NCI-H146 treated with DMSO at 0.1 percent for 48 hours (cell line): ENCODE measurements around the gene STAG1.
"Not testable (repeated sequence)": the region's sequence is repeated elsewhere in the genome, so short reads cannot be mapped to it uniquely, and the experiment has no call there.

ENCODE experiments used
- DNase-seq: peaks from one replicate; lab custom pipeline; 2025; ENCODE audit not compliant: unreplicated experiment; lab: John Stamatoyannopoulos, UW

Gene STAG1

DNA sequence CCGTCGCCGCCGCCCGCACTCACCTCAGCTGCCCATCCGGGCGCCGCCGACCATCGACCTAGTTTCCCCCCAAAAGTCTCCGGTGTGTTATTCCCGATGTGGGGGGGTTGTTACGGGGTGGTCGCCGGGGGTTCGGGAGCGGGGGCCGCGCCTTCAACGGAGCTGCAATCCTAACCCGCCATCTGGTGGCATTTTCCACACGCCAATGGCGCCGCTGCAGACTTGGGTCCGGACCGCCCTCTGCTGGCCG is at the start of gene STAG1:
STAG1 (minus strand) TSS at position 207 of the 250 bp plus-strand sequence. CDS start 121,480 bp downstream, outside the sequence.
- no peak for DNase-seq

- DNase-seq, result not testable (repeated sequence)
Observed at GRCh38 chr3:136801146-136801545, 49.0 kb upstream of the STAG1 start.

DNA sequence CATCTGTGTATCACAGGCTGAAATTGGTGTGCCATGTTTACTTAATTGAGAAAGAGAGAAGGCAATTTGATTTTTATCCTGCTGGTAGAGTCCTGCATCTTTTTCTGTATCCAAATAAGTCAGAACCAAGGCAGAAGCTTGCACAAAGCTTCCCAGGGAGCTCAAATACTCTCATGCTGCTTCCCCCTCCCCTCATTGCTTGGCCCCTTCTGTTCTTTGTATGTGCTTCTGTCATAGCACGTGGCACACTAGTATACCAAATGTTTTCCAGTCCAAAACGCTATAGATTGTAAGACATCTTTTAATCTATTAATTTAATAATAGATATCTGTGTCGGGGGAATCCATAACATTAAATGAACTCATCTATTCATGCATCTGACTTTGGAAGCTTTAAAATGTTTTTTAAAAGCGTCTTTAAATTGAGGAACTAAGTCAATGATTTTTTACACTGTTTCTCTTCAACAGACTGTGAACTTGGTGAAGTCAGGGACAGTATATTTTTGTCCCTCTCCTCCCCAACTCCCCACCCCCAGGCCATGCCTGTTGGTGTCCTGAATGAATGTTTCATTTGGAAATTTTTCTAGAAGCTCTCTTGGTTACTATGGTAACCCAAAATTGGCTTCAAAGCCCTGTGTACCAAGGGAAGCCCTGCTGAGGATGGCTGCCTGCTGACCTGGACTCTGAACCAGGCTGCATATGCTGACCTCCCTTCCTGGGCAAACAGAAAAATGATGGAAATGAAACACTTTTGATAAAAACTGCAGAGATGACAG is 40.6 kb upstream of the STAG1 start:
- DNase-seq, result no peak

- DNase-seq, result no peak
Observed at GRCh38 chr3:136790786-136791185, 38.6 kb upstream of the STAG1 start.

DNA sequence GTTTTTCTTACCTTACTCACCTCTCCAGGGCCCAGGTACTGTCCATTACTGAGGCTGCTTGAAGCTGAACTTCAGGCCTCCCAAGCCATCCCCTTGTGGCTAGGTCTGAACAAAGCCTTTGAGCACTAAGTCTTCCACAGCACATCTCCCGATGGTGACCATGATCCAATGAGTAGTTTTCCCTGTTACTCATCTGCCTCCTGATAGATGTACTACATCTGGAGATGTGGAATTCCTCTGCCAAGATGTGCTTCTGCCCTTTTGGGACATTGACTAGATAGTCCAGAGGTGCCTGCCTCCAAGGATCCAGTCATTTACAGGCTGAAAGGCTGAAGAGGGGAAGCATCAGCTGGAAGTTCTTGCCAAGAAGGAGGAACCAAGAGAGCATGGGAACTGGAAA is 37.8 kb upstream of the STAG1 start:
- DNase-seq, result no peak

GRCh38 chr3:136788154-136788553 is 36.0 kb upstream of the STAG1 start:
- no peak for DNase-seq

GRCh38 chr3:136787349-136787748 is 35.2 kb upstream of the STAG1 start:
- DNase-seq, result no peak

GRCh38 chr3:136783708-136784191 is 31.6 kb upstream of the STAG1 start:
- no peak for DNase-seq

GRCh38 chr3:136780741-136781140 is 28.6 kb upstream of the STAG1 start:
- DNase-seq, result no peak

DNA sequence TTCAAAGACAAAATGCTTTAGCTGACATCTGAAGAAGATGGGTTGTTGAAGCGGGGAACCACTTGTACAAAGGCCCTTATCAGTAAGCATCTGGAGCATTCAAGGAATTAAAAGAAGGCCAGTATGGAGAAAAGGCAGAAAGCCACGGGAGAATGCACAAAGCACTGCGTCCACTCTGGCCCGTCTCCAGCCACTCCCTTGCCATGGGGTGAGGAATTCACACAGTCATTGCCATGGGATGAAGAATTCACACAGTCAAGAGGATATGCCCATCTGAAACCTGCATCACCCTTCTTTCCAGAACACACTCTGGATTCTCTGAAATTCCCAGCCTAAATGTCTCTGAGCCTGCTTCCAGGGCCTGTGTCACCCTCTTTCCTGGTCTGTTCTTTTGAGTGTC is 26.7 kb upstream of the STAG1 start:
- no peak for DNase-seq

GRCh38 chr3:136772709-136773108 is 20.5 kb upstream of the STAG1 start:
- DNase-seq, result no peak

DNA sequence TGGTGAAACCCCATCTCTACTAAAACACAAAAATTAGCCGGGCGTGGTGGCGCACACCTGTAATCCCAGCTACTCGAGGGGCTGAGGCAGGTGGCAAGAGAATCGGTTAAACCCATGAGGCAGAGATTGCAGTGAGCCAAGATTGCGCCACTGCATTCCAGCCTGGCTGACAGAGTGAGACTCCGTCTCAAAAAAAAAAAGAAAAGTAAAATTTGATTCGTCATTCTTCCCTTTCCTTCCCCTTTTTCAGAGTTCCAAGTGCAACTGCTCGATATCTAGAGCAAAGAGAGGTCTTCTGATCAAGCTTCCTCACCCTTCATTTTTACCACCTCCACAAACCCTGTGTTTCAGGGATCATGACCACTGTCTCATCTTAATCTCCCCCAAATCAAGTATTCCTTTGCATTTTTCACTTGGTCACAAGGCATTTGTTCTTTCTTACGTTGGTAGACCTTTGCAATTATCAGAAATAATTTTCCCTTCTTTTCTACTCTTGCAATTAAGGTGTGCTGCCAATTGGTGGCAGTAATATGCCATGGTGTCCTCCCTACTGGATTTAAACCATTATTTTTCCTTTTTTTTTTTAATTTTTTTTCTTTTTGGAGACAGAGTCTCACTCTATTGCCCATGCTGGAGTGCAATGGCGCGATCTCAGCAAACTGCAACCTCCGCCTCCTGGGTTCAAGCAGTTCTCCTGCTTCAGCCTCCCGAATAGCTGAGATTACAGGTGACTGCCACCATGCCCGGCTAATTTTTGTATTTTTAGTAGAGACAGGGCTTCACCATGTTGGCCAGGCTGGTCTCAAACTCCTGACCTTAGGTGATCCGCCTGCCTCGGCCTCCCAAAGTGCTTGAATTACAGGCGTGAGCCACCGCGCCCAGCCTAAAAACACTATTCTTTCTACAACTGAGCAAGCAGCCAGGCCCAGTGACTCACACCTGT is 6.3 kb upstream of the STAG1 start:
- DNase-seq, result not testable (repeated sequence)

- DNase-seq, result no peak
Observed at GRCh38 chr3:136755192-136755591, 3.0 kb upstream of the STAG1 start.

- DNase-seq, result peak; percentile 73
Observed at GRCh38 chr3:136753326-136753939, 1.3 kb upstream of the STAG1 start.

- DNase-seq, result peak; percentile 100
Observed at GRCh38 chr3:136752422-136753325, 496 bp upstream of the STAG1 start.

GRCh38 chr3:136751316-136752171 is 634 bp downstream of the STAG1 start:
- DNase-seq, result peak; percentile 95

GRCh38 chr3:136750897-136751315 is 1.3 kb downstream of the STAG1 start:
- DNase-seq, result no peak

DNA sequence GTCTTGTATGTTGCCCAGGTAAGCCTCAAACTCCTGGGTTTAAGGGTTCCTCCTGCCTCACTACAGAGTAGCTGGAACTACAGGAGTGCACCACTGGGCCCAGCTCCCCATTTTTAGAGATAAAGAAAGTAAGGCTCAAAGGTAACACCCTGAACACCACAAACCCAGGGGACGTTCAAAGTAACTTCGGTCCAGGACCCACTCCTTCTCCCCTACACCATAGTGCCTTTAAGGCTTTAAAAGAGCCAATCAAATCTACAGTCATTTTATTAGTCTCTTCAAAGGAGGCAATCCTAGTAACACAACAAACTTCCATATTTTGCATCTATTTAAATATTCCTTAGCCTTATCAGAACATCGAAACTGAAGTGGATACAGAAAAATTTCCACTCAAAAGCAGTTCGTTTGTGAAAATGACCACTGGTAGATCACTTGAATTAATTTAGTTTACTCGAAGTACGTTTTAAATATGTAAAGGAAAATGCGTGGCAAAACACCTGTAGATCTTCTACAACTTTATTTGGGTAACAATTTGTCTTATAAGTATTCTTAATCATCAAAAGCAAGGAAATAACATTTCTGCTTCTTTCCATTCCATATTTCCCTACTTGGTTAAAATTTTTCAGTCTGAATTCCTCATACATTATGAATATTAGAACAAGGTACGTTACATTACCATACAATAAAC is 1.8 kb downstream of the STAG1 start:
- DNase-seq, result peak; percentile 11

DNA sequence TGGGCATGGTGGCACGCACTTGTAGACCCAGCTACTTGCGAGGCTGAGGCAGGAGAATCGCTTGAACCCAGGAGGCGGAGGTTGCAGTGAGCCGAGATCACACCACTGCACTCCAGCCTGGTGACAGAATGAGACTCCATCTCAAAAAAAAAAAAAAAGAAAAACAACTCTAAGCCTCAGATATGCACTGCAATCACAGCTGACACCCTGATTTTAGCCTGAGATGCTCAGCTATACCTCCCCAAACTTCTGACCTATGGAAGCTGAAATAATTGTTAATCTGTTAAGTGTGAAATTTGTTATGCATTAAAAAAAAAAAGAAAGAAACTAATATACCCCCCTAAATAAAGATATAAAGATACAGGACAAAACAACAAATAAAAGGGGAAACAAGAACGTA is 2.6 kb downstream of the STAG1 start:
- not testable (repeated sequence) for DNase-seq
